HG03432 (cell line): ENCODE measurements around the gene GTF3C2.
A peak's percentile ranks its signal among the peaks of the same experiment; 100 is the strongest.

ENCODE experiments used
- ATAC-seq: cut with Tn5 transposase; IDR thresholded peaks from one replicate; pipeline ENCODE4 v1.9.1; 2021; ENCODE audit warnings: mild to moderate bottlenecking, moderate library complexity; ENCODE audit not compliant: unreplicated experiment

GTF3C2 gene

GRCh38 chr2:27356382-27357181 lies at the start of gene GTF3C2:
TSS of gene GTF3C2 (minus strand) at chr2:27356764. CDS start at chr2:27343554, 13,210 bp downstream.
- peak; percentile 86 for ATAC-seq

- ATAC-seq: no peak
These were observed 44.0 kb upstream of the GTF3C2 start for GRCh38 chr2:27400348-27401135.

GRCh38 chr2:27398962-27399361 lies 42.4 kb upstream of the GTF3C2 start:
- no peak for ATAC-seq

- ATAC-seq: no peak
These were observed 36.7 kb upstream of the GTF3C2 start for GRCh38 chr2:27393225-27393624.

GRCh38 chr2:27390822-27391679 lies 34.5 kb upstream of the GTF3C2 start:
- ATAC-seq: no peak

GRCh38 chr2:27381577-27382181 lies 25.1 kb upstream of the GTF3C2 start:
- no peak for ATAC-seq

- ATAC-seq: peak; percentile 80
These were observed 24.3 kb upstream of the GTF3C2 start, which contains the start of gene ZNF513 for GRCh38 chr2:27380626-27381545. TSS of gene ZNF513 (minus strand) at chr2:27380734. CDS start at chr2:27380526, 208 bp downstream.

- no peak for ATAC-seq
These were observed 23.5 kb upstream of the GTF3C2 start for GRCh38 chr2:27379836-27380625.

GRCh38 chr2:27379383-27379835 lies 22.8 kb upstream of the GTF3C2 start:
- ATAC-seq: no peak

- ATAC-seq: no peak
These were observed 22.3 kb upstream of the GTF3C2 start for GRCh38 chr2:27378809-27379290.

GRCh38 chr2:27378096-27378808 lies 21.7 kb upstream of the GTF3C2 start:
- ATAC-seq: no peak

- ATAC-seq: no peak
These were observed 21.1 kb upstream of the GTF3C2 start for GRCh38 chr2:27377618-27378095.

- ATAC-seq: no peak
These were observed 20.5 kb upstream of the GTF3C2 start for GRCh38 chr2:27376866-27377617.

GRCh38 chr2:27376151-27376865 lies 19.7 kb upstream of the GTF3C2 start:
- no peak for ATAC-seq

- no peak for ATAC-seq
These were observed 19.0 kb upstream of the GTF3C2 start for GRCh38 chr2:27375513-27376099.

GRCh38 chr2:27373567-27373966 lies 17.0 kb upstream of the GTF3C2 start:
- no peak for ATAC-seq
